H1 (cell line): Measurements from ENCODE around the gene PEX12. TPM values are rescaled to one million over a fixed set of nuclear protein-coding genes. Genes with fewer than 3 reads are reported as not detected.

Experiments
- CTCF ChIA-PET: fragments of 300-600 bp; sonication (Branson Sonifier 250); formaldehyde crosslinking; loops from one replicate; lab custom pipeline; 2021; ENCODE audit not compliant: partially characterized antibody; lab: Charles Lee
- POLR2A ChIA-PET: fragments of 300-600 bp; sonication (Branson Sonifier 250); formaldehyde crosslinking; loops from one replicate; lab custom pipeline; 2021; ENCODE audit warnings: inconsistent platforms; ENCODE audit not compliant: partially characterized antibody; lab: Charles Lee
- DNase-seq, 2 experiments: peaks; one replicate each; pipeline versions ENCODE4 v3.0.0 to v3.0.0-alpha.2; 2010 to 2022; ENCODE audit warnings: low spot score in 2 of 2, low read depth in 1 of 2, mixed read lengths in 1 of 2
- FAIRE-seq: peaks from 2 replicates; lab custom pipeline; 2011; peaks lifted over from hg19 to GRCh38; lab: Jason Lieb, UNC
- H2AFZ ChIP-seq: 2 replicates; pipeline ENCODE4 v1.8.1; 2012; ENCODE audit warnings: low read length, inconsistent platforms
- H2AK5ac ChIP-seq: 2 replicates; pipeline ENCODE4 v1.6.1; 2013; ENCODE audit warnings: low read depth, low read length
- H2BK120ac ChIP-seq: replicated peaks from 2 replicates; pipeline ENCODE3; 2013; ENCODE audit warnings: low read depth, low read length, inconsistent platforms
- H2BK12ac ChIP-seq: 2 replicates; pipeline ENCODE4 v1.6.1; 2013; ENCODE audit warnings: low read depth, low read length
- H2BK15ac ChIP-seq: 2 replicates; pipeline ENCODE4 v1.6.1; 2013; ENCODE audit warnings: low read length
- H2BK20ac ChIP-seq: 2 replicates; pipeline ENCODE4 v1.6.1; 2013; ENCODE audit warnings: low read length
- H2BK5ac ChIP-seq: 2 replicates; pipeline ENCODE4 v1.6.1; 2013; ENCODE audit warnings: low read depth, low read length
- H3K14ac ChIP-seq: 2 replicates; pipeline ENCODE4 v1.6.1; 2013; ENCODE audit warnings: inconsistent platforms; ENCODE audit not compliant: insufficient read length
- H3K18ac ChIP-seq: 2 replicates; pipeline ENCODE4 v1.6.1; 2013; ENCODE audit warnings: low read length; ENCODE audit errors: extremely low read depth
- H3K23ac ChIP-seq: 2 replicates; pipeline ENCODE4 v1.6.1; 2013; ENCODE audit warnings: inconsistent platforms; ENCODE audit not compliant: insufficient read length
- H3K23me2 ChIP-seq: 2 replicates; pipeline ENCODE4 v1.6.1; 2013; ENCODE audit warnings: low read depth, low read length
- H3K27ac ChIP-seq: 2 replicates; pipeline ENCODE4 v1.6.1; 2011; ENCODE audit warnings: low read depth, low read length, inconsistent platforms
- H3K27me3 ChIP-seq, 4 experiments: replicated peaks in 1 of 4; 1 replicate in 1 of 4; 2 replicates in 3 of 4; pipeline versions ENCODE4 v1.6.1 to v1.8.1; 2011 to 2013; ENCODE audit warnings: low read length in 3 of 4, mild to moderate bottlenecking in 3 of 4, inconsistent platforms in 2 of 4, mixed read lengths in 2 of 4, moderate library complexity in 1 of 4; ENCODE audit not compliant: control insufficient read depth in 3 of 4, insufficient read depth in 3 of 4; ENCODE audit errors: extremely low read depth in 1 of 4
- H3K36me3 ChIP-seq, 4 experiments: 2 replicates each; pipeline versions ENCODE4 v1.6.1 to v1.8.1; 2011 to 2013; ENCODE audit warnings: mild to moderate bottlenecking in 4 of 4, low read length in 3 of 4, moderate library complexity in 2 of 4, control low read depth in 1 of 4, inconsistent platforms in 1 of 4; ENCODE audit not compliant: insufficient read depth in 4 of 4, control insufficient read depth in 2 of 4
- H3K4ac ChIP-seq: replicated peaks from 2 replicates; pipeline ENCODE3; 2013; ENCODE audit warnings: low read length, low read depth, mixed read lengths, inconsistent platforms; ENCODE audit not compliant: insufficient read length
- H3K4me1 ChIP-seq, 4 experiments: replicated peaks in 1 of 4; 1 replicate in 1 of 4; 2 replicates in 3 of 4; pipeline versions ENCODE4 v1.6.1 to v1.8.1; 2011 to 2013; ENCODE audit warnings: low read length in 3 of 4, inconsistent platforms in 2 of 4, mixed read lengths in 1 of 4; ENCODE audit not compliant: insufficient read depth in 4 of 4, control insufficient read depth in 3 of 4
- H3K4me2 ChIP-seq, 2 experiments: 2 replicates each; pipeline versions ENCODE4 v1.6.1 to v1.8.1; 2011 to 2013; ENCODE audit warnings: low read depth in 2 of 2, low read length in 2 of 2, control low read depth in 1 of 2, inconsistent platforms in 1 of 2, mild to moderate bottlenecking in 1 of 2; ENCODE audit not compliant: insufficient read depth in 1 of 2
- H3K4me3 ChIP-seq, 4 experiments: fragments of 200-600, 300-600 bp in 1 of 4; sonication (generic), shearing (Covaris generic), sonication (Bioruptor Twin) in 1 of 4; 2 replicates each; pipeline versions ENCODE4 v1.5.1 to v1.8.1; 2011 to 2016; ENCODE audit warnings: low read length in 4 of 4, low read depth in 3 of 4, control low read depth in 2 of 4, inconsistent platforms in 2 of 4, mild to moderate bottlenecking in 2 of 4, mixed read lengths in 1 of 4, moderate library complexity in 1 of 4; ENCODE audit not compliant: insufficient read depth in 2 of 4; ENCODE audit errors: extremely low read depth in 1 of 4
- H3K56ac ChIP-seq: replicated peaks from 2 replicates; pipeline ENCODE3; 2013; ENCODE audit warnings: low read depth, mild to moderate bottlenecking, mixed read lengths, low read length, inconsistent platforms; ENCODE audit not compliant: insufficient read length
- H3K79me1 ChIP-seq: 2 replicates; pipeline ENCODE4 v1.6.1; 2013; ENCODE audit warnings: low read depth, low read length, control low read depth
- H3K79me2 ChIP-seq, 2 experiments: 2 replicates each; pipeline versions ENCODE4 v1.6.1 to v1.8.1; 2012 to 2013; ENCODE audit warnings: low read length in 2 of 2, mild to moderate bottlenecking in 2 of 2, inconsistent platforms in 1 of 2; ENCODE audit not compliant: insufficient read depth in 2 of 2, control insufficient read depth in 1 of 2
- H3K9ac ChIP-seq, 4 experiments: replicated peaks in 1 of 4; 1 replicate in 1 of 4; 2 replicates in 3 of 4; pipeline versions ENCODE4 v1.6.1 to v1.8.1; 2011 to 2013; ENCODE audit warnings: low read depth in 3 of 4, low read length in 3 of 4, control low read depth in 2 of 4, mild to moderate bottlenecking in 2 of 4, moderate library complexity in 2 of 4, inconsistent platforms in 1 of 4; ENCODE audit errors: extremely low read depth in 1 of 4
- H3K9me3 ChIP-seq, 2 experiments: 2 replicates each; pipeline versions ENCODE4 v1.6.1 to v1.8.1; 2012 to 2013; ENCODE audit warnings: mild to moderate bottlenecking in 2 of 2, moderate library complexity in 2 of 2, control low read depth in 1 of 2, inconsistent platforms in 1 of 2, low read depth in 1 of 2, low read length in 1 of 2, mixed read lengths in 1 of 2; ENCODE audit not compliant: insufficient read depth in 2 of 2
- H4K20me1 ChIP-seq, 2 experiments: replicated peaks in 1 of 2; 2 replicates each; pipeline versions ENCODE3 to v1.8.1; 2011 to 2013; ENCODE audit warnings: inconsistent platforms in 2 of 2, low read length in 2 of 2, mild to moderate bottlenecking in 1 of 2; ENCODE audit not compliant: insufficient read depth in 2 of 2, control insufficient read depth in 1 of 2
- H4K5ac ChIP-seq: 2 replicates; pipeline ENCODE4 v1.6.1; 2013; ENCODE audit warnings: low read length, low read depth, mixed read lengths, inconsistent platforms; ENCODE audit not compliant: insufficient read length
- H4K8ac ChIP-seq: 2 replicates; pipeline ENCODE4 v1.8.0; 2013; ENCODE audit warnings: mild to moderate bottlenecking, moderate library complexity, low read length, inconsistent platforms; ENCODE audit not compliant: insufficient read depth; ENCODE audit errors: extremely low read depth
- H4K91ac ChIP-seq: replicated peaks from 2 replicates; pipeline ENCODE3; 2013; ENCODE audit warnings: low read length, mixed read lengths, inconsistent platforms; ENCODE audit not compliant: insufficient read length
- EZH2 ChIP-seq: fragments of 200-600 bp; sonication (generic); IDR thresholded peaks from 2 replicates; pipeline ENCODE4 v1.7.1; 2012; ENCODE audit warnings: low read depth, mild to moderate bottlenecking, moderate library complexity, low read length, inconsistent platforms; ENCODE audit not compliant: severe bottlenecking
- ZNF274 ChIP-seq: IDR thresholded peaks from 2 replicates; pipeline ENCODE4 v1.7.0; 2012; ENCODE audit warnings: low read length, borderline replicate concordance; ENCODE audit errors: extremely low read depth
- WGBS, 2 experiments: shearing (Covaris generic) in 1 of 2; methylation state at CpG; one replicate each; pipeline versions ENCODE4 v1.1.6 to v1.1.7; 2013 to 2015; ENCODE audit warnings: low lambda C conversion rate in 2 of 2, mixed read lengths in 2 of 2, inconsistent platforms in 1 of 2, low coverage in 1 of 2, missing lambda C conversion rate in 1 of 2; ENCODE audit not compliant: insufficient replicate concordance in 2 of 2, insufficient coverage in 1 of 2, insufficient read length in 1 of 2; ENCODE audit errors: extremely low coverage in 1 of 2, missing lambda C conversion rate in 1 of 2; 5-methylcytosine and 5-hydroxymethylcytosine counted together
- polyA plus RNA-seq, 7 experiments: library from polyadenylated mRNA; depleted of rRNA in 3 of 7; stranded (reverse) in 5 of 7; unstranded in 2 of 7; fragments of >200 nt in 5 of 7; fragments of 200-250 nt in 2 of 7; gene quantifications; 1 replicate in 5 of 7; 2 replicates in 1 of 7; 4 replicates in 1 of 7; pipeline versions ENCODE4 v1.2.1 to v1.2.3, GENCODE V29; 2011 to 2013; ENCODE audit warnings: missing spikeins in 2 of 7, mixed read lengths in 2 of 7
- total RNA-seq: library from RNA; stranded (reverse); fragmentation: NEBNext Ultra II Directional; extraction: Animal tissue kit (Norgen Biotek cat#: 25700); gene quantifications from 2 replicates; pipeline ENCODE4 v1.2.1, GENCODE V29; 2021

The PEX12 gene
- total and polyA plus RNA-seq, 2 of the 8 experiments (the other 6 are each of a cell fraction or from before 2014, with no cell fraction given): 3.0 to 5.9 TPM

GRCh38 chr17:35543856-35544255 is 34.5 kb downstream of the PEX12 start:
- Histone ChIP-seq H2BK15ac (no peak overlapping the region), H4K5ac (no peak overlapping the region), H3K4me1 (no peaks in the 10 kb centered on the region), H3K23ac (no peak overlapping the region), H3K36me3 (no peaks in the 10 kb centered on the region), H3K4me2 (no peak overlapping the region), H3K4me3 (no peak overlapping the region), H3K23me2 (no peaks in the 10 kb centered on the region), H3K27me3 (no peaks in the 10 kb centered on the region; a peak in 2 of 7 replicates), H2BK12ac (no peak overlapping the region), H4K8ac (no peak overlapping the region), H3K56ac (no peak overlapping the region), H2BK5ac (no peak overlapping the region), H3K14ac (no peak overlapping the region), H3K18ac (no peak overlapping the region), H2AFZ (no peak overlapping the region), H3K79me2 (no peaks in the 10 kb centered on the region), H2BK20ac (no peak overlapping the region), H3K79me1 (no peaks in the 10 kb centered on the region), H3K9ac (no peak overlapping the region), H4K91ac (no peak overlapping the region), H2BK120ac (no peak overlapping the region), H4K20me1 (no peaks in the 10 kb centered on the region), H3K4ac (no peak overlapping the region), H3K27ac (no peak overlapping the region), H2AK5ac (no peak overlapping the region), H3K9me3 (no peaks in the 10 kb centered on the region)
- ChIA-PET CTCF (interaction anchor here (3.0 kb wide), 1 partner anchor 10 kb away, joined by 12 read pairs; no protein-coding TSS in a partner anchor), POLR2A (no interaction called here)
- no peak for TF ChIP-seq ZNF274
- TF ChIP-seq EZH2: no peak
- WGBS, 2 experiments: 80% methylated on average over 1 of the region's 1 CpG; no CpG with 5 or more reads in 1 of the 2 experiments
- DNase-seq: no peak
- FAIRE-seq: no peak
